HUES6 (cell line): ENCODE measurements around the gene SHANK2.

Experiments
- H3K27ac ChIP-seq: 2 replicates; pipeline ENCODE4 v1.7.0; 2013; ENCODE audit warnings: low read depth, mild to moderate bottlenecking, low read length, inconsistent platforms
- H3K27me3 ChIP-seq: 2 replicates; pipeline ENCODE4 v1.6.1; 2013; ENCODE audit warnings: low read length; ENCODE audit not compliant: control insufficient read depth, insufficient read depth
- H3K36me3 ChIP-seq: 2 replicates; pipeline ENCODE4 v1.6.1; 2013; ENCODE audit warnings: low read length; ENCODE audit not compliant: control insufficient read depth, insufficient read depth
- H3K4me1 ChIP-seq: 2 replicates; pipeline ENCODE4 v1.6.1; 2013; ENCODE audit warnings: low read length; ENCODE audit not compliant: control insufficient read depth, insufficient read depth
- H3K4me3 ChIP-seq: 2 replicates; pipeline ENCODE4 v1.5.1; 2013; ENCODE audit warnings: low read depth, low read length
- H3K9ac ChIP-seq: one replicate; pipeline ENCODE4 v1.6.1; 2013; ENCODE audit warnings: mild to moderate bottlenecking, low read length
- H3K9me3 ChIP-seq: 2 replicates; pipeline ENCODE4 v1.6.1; 2013; ENCODE audit warnings: low read depth, low read length; ENCODE audit not compliant: control insufficient read depth, insufficient read depth

The SHANK2 gene

DNA sequence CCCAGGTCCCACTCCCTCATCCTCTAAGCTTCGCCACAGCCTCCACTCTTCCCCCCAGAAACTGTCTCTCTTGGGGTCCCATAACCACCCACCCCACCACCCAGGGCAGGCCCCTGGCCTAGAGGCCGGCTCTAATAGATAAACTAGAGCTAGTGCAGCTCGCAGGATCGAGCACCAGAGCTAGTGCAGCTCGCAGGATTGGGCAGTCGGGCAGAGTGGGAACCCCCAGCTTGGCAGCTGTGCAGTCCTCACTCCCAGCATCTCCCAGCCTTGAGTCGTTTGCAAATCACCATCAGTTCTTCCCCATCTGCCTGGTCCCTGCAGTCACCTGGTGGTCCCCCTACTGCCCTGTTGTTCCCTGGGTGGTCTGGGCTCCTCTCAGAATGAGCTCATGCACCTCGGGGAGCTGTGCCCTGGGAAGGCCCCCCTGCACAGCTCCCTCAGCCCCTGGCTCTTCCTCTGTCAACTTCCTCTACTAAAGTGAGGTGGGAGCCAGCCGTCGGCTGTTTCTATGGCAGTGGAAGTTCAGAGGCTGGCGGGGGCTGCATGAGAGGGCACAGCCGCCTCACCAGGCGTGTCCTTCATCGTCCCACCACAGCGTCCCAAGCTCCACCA is 15.5 kb upstream of the SHANK2 start:
- Histone ChIP-seq H3K9me3 (peaks cover 4% of the 10 kb centered on the region; the same call in 1 of the 2 replicates), H3K4me1 (peaks cover 11% of the 10 kb centered on the region), H3K36me3 (no peaks in the 10 kb centered on the region), H3K9ac (no peak overlapping the region), H3K27ac (no peak overlapping the region), H3K4me3 (no peak overlapping the region), H3K27me3 (no peaks in the 10 kb centered on the region; the same call in 1 of the 2 replicates)

DNA sequence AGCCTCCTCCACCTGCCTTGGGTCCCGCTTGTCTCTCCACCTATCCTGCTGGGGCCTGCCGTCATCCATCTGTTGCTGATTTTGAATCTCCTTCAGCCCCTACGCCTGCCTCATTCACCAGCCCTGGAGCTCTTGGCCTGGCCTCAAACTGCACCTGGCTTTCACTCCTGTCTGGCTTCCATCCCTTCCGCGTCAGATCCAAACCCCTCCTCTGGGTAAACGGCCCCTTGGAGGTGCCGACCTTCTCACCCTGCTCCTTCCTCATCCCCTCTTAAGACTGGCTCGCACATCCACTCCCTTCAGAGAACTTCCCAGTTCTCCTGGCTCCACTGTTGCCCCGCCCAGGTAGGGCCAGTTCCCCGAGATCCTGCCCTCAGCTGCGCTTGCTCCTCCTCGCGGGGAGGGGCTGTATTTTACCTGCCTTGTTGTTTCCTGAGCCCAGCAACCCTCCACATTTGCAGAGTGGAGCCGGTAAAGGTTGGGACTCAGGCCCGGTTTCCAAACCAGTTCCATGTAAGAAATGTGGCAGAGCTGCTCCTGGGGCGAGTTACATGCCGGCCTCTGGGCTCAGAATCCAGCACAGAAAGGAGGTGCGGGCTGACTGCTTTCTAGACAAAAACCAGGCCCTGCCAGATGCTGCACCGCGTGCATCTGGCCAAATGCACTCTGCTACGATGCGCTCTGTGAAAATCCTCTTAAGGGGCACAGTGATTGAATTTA is 13.9 kb upstream of the SHANK2 start:
- Histone ChIP-seq H3K36me3 (no peaks in the 10 kb centered on the region), H3K9me3 (no peaks in the 10 kb centered on the region), H3K27me3 (no peaks in the 10 kb centered on the region; the same call in 1 of the 2 replicates), H3K9ac (no peak overlapping the region), H3K27ac (no peak overlapping the region), H3K4me3 (no peak overlapping the region), H3K4me1 (peaks cover 11% of the 10 kb centered on the region)

GRCh38 chr11:71265559-71266092 is 13.2 kb upstream of the SHANK2 start:
- Histone ChIP-seq H3K27ac (no peak overlapping the region), H3K36me3 (no peaks in the 10 kb centered on the region), H3K9me3 (no peaks in the 10 kb centered on the region), H3K4me1 (peaks cover 11% of the 10 kb centered on the region), H3K4me3 (no peak overlapping the region), H3K27me3 (no peaks in the 10 kb centered on the region; the same call in 1 of the 2 replicates), H3K9ac (no peak overlapping the region)

DNA sequence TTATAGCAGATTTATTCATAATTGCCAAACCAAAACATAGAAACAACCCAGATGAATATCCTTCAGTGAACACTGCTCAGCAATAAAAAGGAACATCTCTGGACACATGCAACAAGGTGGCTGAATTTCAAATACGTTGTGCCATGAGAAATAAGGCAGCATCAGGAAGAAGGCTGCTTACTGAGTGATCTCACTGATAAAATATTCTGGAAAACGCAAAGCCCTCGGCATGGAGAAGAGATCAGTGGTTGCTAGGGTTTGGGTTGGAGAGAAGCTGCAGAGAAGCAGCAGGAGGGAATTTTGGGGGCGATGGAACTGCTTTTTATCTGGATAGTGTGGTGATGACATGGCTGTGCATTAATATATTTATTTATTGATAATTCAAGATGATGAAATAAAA is 11.0 kb upstream of the SHANK2 start:
- H3K4me1 ChIP-seq, result peaks cover 11% of the 10 kb centered on the region

GRCh38 chr11:71255800-71256479 is 3.6 kb upstream of the SHANK2 start:
- Histone ChIP-seq H3K27ac (no peak overlapping the region), H3K4me1 (peaks cover 22% of the 10 kb centered on the region), H3K9ac (no peak overlapping the region)

More for the DNA sequence above, 11.0 kb upstream of the SHANK2 start:
- H3K9me3 ChIP-seq, result peaks cover 5% of the 10 kb centered on the region; the same call in 1 of the 2 replicates
- H3K27ac ChIP-seq, result no peak overlapping the region
- no peak overlapping the region for H3K9ac ChIP-seq
- H3K36me3 ChIP-seq, result no peaks in the 10 kb centered on the region
- no peak overlapping the region for H3K4me3 ChIP-seq
- H3K27me3 ChIP-seq, result no peaks in the 10 kb centered on the region; the same call in 1 of the 2 replicates

DNA sequence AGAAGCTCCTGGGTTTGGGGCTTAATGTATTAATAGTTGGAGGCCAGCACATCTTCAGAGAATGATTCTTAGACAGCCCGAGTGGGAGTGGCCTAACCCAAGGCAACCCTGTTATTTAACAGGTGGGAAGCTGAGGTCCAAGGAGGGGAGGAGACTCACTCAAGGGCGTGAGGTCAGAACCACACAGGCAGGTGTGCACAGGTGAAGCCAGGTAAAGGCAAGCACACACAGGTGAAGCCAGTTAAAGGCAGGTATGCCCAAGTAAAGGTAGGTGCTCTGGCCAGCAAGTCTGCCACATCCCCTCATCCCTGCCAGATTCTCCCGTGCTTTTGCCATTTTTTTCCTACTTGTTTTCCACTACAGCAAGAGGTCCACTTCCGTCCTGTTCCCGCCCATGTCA is 2.9 kb upstream of the SHANK2 start:
- Histone ChIP-seq H3K9ac (no peak overlapping the region), H3K27me3 (peaks cover 52% of the 10 kb centered on the region), H3K27ac (no peak overlapping the region), H3K9me3 (peaks cover 5% of the 10 kb centered on the region; the same call in 1 of the 2 replicates), H3K4me1 (peaks cover 28% of the 10 kb centered on the region), H3K4me3 (no peak overlapping the region), H3K36me3 (no peaks in the 10 kb centered on the region)

More at GRCh38 chr11:71255800-71256479, 3.6 kb upstream of the SHANK2 start:
- H3K36me3 ChIP-seq, result no peaks in the 10 kb centered on the region
- no peak overlapping the region for H3K4me3 ChIP-seq
- peaks cover 5% of the 10 kb centered on the region; the same call in 1 of the 2 replicates for H3K9me3 ChIP-seq
- H3K27me3 ChIP-seq, result peaks cover 46% of the 10 kb centered on the region

- Histone ChIP-seq H3K4me1 (peaks cover 43% of the 10 kb centered on the region), H3K36me3 (no peaks in the 10 kb centered on the region), H3K27me3 (peaks cover 68% of the 10 kb centered on the region), H3K4me3 (no peak overlapping the region), H3K9me3 (no peaks in the 10 kb centered on the region), H3K27ac (no peak overlapping the region), H3K9ac (no peak overlapping the region)
Observed at GRCh38 chr11:71253794-71254193, 1.4 kb upstream of the SHANK2 start.

DNA sequence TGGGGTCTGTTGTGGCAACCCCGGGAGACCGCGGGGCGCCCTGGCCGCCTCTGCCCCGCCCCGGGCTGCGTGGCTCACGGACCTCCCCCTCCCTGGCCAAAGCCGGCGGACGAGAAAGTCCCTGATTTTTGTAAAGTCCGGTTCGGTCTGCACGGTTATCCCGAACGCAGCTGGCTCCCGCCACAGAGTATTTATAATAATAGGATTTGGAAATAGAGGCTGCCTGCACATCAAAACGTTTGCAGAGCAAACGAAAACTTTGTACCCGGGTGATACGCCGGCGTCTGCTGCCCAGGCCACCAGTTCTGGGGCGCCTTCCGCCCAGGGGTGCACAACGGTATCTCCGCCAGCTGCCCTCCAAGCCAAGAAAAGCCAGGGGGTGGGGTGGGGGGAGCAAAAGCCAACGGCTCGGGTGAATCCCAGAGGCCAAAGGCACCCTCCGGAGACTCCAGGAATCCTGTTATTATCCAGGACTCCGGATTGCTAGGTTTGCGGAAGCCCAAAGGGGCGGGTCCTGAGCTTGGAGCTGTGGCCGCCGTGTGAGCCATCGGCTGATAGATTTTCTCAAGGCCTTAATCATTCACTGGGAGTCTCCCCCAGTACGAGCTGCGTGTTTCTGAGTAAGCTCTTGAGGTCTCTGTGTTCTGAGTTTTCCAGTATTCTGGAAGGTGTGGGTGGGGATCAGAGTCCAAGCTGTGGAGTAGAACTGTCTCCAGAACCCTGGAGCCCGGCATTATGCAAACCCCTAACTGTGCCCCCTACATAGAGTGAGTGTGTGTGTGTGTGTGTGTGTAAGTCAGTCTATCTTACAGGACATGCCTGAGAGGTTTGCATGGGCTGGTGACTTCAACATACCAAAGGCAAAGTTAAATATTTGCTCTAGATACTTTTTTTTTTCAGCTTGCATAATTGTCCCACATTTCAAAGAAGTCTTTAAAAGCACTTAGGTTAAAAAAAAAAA is 673 bp upstream of the SHANK2 start:
- Histone ChIP-seq H3K36me3 (no peaks in the 10 kb centered on the region), H3K9ac (no peak overlapping the region), H3K27me3 (peaks cover 74% of the 10 kb centered on the region), H3K9me3 (no peaks in the 10 kb centered on the region), H3K4me3 (peak overlapping the region; percentile 91), H3K4me1 (peaks cover 51% of the 10 kb centered on the region), H3K27ac (no peak overlapping the region)

- no peaks in the 10 kb centered on the region for H3K36me3 ChIP-seq
- H3K27ac ChIP-seq, result no peak overlapping the region
- H3K9ac ChIP-seq, result peak overlapping the region; percentile 69
- H3K4me3 ChIP-seq, result peak overlapping the region; percentile 91
- H3K4me1 ChIP-seq, result peaks cover 63% of the 10 kb centered on the region
- peaks cover 76% of the 10 kb centered on the region for H3K27me3 ChIP-seq
- no peaks in the 10 kb centered on the region for H3K9me3 ChIP-seq
Observed at GRCh38 chr11:71251761-71252268, 562 bp downstream of the SHANK2 start.

GRCh38 chr11:71251151-71251721 is 1.1 kb downstream of the SHANK2 start:
- peak overlapping the region; percentile 91 for H3K4me3 ChIP-seq
- no peak overlapping the region for H3K9ac ChIP-seq
- H3K27ac ChIP-seq, result no peak overlapping the region
- peaks cover 67% of the 10 kb centered on the region for H3K4me1 ChIP-seq
- peaks cover 76% of the 10 kb centered on the region for H3K27me3 ChIP-seq
- H3K36me3 ChIP-seq, result no peaks in the 10 kb centered on the region
- no peaks in the 10 kb centered on the region for H3K9me3 ChIP-seq
